Measurements from ENCODE around the gene NR2F2.
A peak's percentile ranks its signal among the peaks of the same experiment; 100 is the strongest.

NR2F2 gene

GRCh38 chr15:96321639-96322535 lies 8.6 kb upstream of the NR2F2 start:
- in situ Hi-C loops (cut with MboI; ENCODE audit: low pct_unique_long_range_greater_than_20kb, low sequenced_read_pairs, unreplicated experiment) = no loop called here
- peak; percentile 48 for DNase-seq (ENCODE audit: low spot score)
- TF ChIP-seq CTCF (IDR thresholded peaks at IDR 0.05; ENCODE audit: extremely low read depth, insufficient read depth, missing control alignments) = no peak

GRCh38 chr15:96322536-96323318 lies 7.8 kb upstream of the NR2F2 start:
- no peak for TF ChIP-seq CTCF (IDR thresholded peaks at IDR 0.05; ENCODE audit: extremely low read depth, insufficient read depth, missing control alignments)
- in situ Hi-C loops (cut with MboI; ENCODE audit: low pct_unique_long_range_greater_than_20kb, low sequenced_read_pairs, unreplicated experiment) = no loop called here
- DNase-seq (ENCODE audit: low spot score) = peak; percentile 16

- no peak for TF ChIP-seq CTCF (IDR thresholded peaks at IDR 0.05; ENCODE audit: extremely low read depth, insufficient read depth, missing control alignments)
- in situ Hi-C loops (cut with MboI; ENCODE audit: low pct_unique_long_range_greater_than_20kb, low sequenced_read_pairs, unreplicated experiment) = no loop called here
- no peak for DNase-seq (ENCODE audit: low spot score)
Observed at GRCh38 chr15:96323319-96324145, 7.0 kb upstream of the NR2F2 start.

GRCh38 chr15:96324192-96324895 lies 6.2 kb upstream of the NR2F2 start:
- DNase-seq (ENCODE audit: low spot score) = no peak

GRCh38 chr15:96324940-96325540 lies 5.5 kb upstream of the NR2F2 start:
- no peak for DNase-seq (ENCODE audit: low spot score)
- no peak for TF ChIP-seq CTCF (IDR thresholded peaks at IDR 0.05; ENCODE audit: extremely low read depth, insufficient read depth, missing control alignments)
- in situ Hi-C loops (cut with MboI; ENCODE audit: low pct_unique_long_range_greater_than_20kb, low sequenced_read_pairs, unreplicated experiment) = no loop called here

More at GRCh38 chr15:96324192-96324895, 6.2 kb upstream of the NR2F2 start:
- in situ Hi-C loops (cut with MboI; ENCODE audit: low pct_unique_long_range_greater_than_20kb, low sequenced_read_pairs, unreplicated experiment) = no loop called here
- TF ChIP-seq CTCF (IDR thresholded peaks at IDR 0.05; ENCODE audit: extremely low read depth, insufficient read depth, missing control alignments) = no peak
